Fibroblast of lung (primary cell): Measurements from ENCODE around the gene NHERF2. TPM values are rescaled to one million over a fixed set of nuclear protein-coding genes. Genes with fewer than 3 reads are reported as not detected.

ENCODE experiments used
- DNase-seq, 2 donors: peaks; one replicate each; pipeline versions ENCODE4 v3.0.0 to v3.0.0-alpha.2; 2010; ENCODE audit warnings: low read depth in 2 of 2
- H2AFZ ChIP-seq: 2 replicates; pipeline ENCODE4 v1.5.1; 2012; ENCODE audit warnings: low read length, control low read depth, inconsistent platforms
- H3K27ac ChIP-seq: 2 replicates; pipeline ENCODE4 v1.5.1; 2011; ENCODE audit warnings: low read length, control low read depth; ENCODE audit not compliant: insufficient read depth
- H3K27me3 ChIP-seq: 2 replicates; pipeline ENCODE4 v1.5.1; 2011; ENCODE audit warnings: mild to moderate bottlenecking, low read length; ENCODE audit not compliant: control insufficient read depth, insufficient read depth
- H3K36me3 ChIP-seq: 2 replicates; pipeline ENCODE4 v1.5.1; 2011; ENCODE audit warnings: low read length; ENCODE audit not compliant: control insufficient read depth, insufficient read depth
- H3K4me1 ChIP-seq: 2 replicates; pipeline ENCODE4 v1.5.1; 2011; ENCODE audit warnings: low read length; ENCODE audit not compliant: control insufficient read depth, insufficient read depth; ENCODE audit errors: extremely low read depth
- H3K4me2 ChIP-seq: 2 replicates; pipeline ENCODE4 v1.5.1; 2011; ENCODE audit warnings: low read length, control low read depth; ENCODE audit not compliant: insufficient read depth; ENCODE audit errors: extremely low read depth
- H3K4me3 ChIP-seq, 4 experiments: fragments of 200-600 bp in 1 of 4; sonication (generic) in 1 of 4; replicated peaks in 1 of 4; 2 replicates each; pipeline ENCODE4 v1.5.1; 2011 to 2016; ENCODE audit warnings: low read length in 4 of 4, low read depth in 3 of 4, mild to moderate bottlenecking in 3 of 4, control low read depth in 2 of 4, inconsistent platforms in 1 of 4, mixed read lengths in 1 of 4; ENCODE audit not compliant: insufficient read depth in 1 of 4; ENCODE audit errors: control extremely low read depth in 1 of 4
- H3K79me2 ChIP-seq: 2 replicates; pipeline ENCODE4 v1.5.1; 2012; ENCODE audit warnings: mild to moderate bottlenecking, low read length, inconsistent platforms; ENCODE audit not compliant: control insufficient read depth, insufficient read depth
- H3K9ac ChIP-seq: 2 replicates; pipeline ENCODE4 v1.5.1; 2011; ENCODE audit warnings: mild to moderate bottlenecking, low read length, control low read depth; ENCODE audit not compliant: insufficient read depth
- H3K9me3 ChIP-seq: 2 replicates; pipeline ENCODE4 v1.5.1; 2012; ENCODE audit warnings: low read depth, low read length; ENCODE audit not compliant: control insufficient read depth, insufficient read depth
- H4K20me1 ChIP-seq: 2 replicates; pipeline ENCODE4 v1.5.1; 2011; ENCODE audit warnings: low read length; ENCODE audit not compliant: control insufficient read depth, insufficient read depth; ENCODE audit errors: extremely low read depth
- EZH2 ChIP-seq: IDR thresholded peaks from 2 replicates; pipeline ENCODE4 v1.5.1; 2012; ENCODE audit warnings: low read length, control low read depth, mild to moderate bottlenecking; ENCODE audit errors: missing control alignments
- polyA plus RNA-seq, 2 donors: library from polyadenylated mRNA; depleted of rRNA in 1 of 2; stranded (reverse) in 1 of 2; unstranded in 1 of 2; fragments of >200 nt; gene quantifications; 2 replicates each; pipeline ENCODE4 v1.2.1, GENCODE V29; 2011 to 2012; ENCODE audit warnings: missing spikeins in 1 of 2
- total RNA-seq: library from RNA; depleted of rRNA; stranded (reverse); fragments of >200 nt; gene quantifications from 2 replicates; pipeline ENCODE4 v1.2.1, GENCODE V29; 2014
- TF ChIP-seq, protein P1 (sequence below), 2 donors: IDR thresholded peaks in 1 of 2; conservative IDR thresholded peaks in 1 of 2; 1 replicate in 1 of 2; 2 replicates in 1 of 2; pipeline ENCODE4 v1.5.1; 2011 to 2012; ENCODE audit warnings: low read length in 2 of 2, control low read depth in 1 of 2, inconsistent platforms in 1 of 2, low read depth in 1 of 2, mild to moderate bottlenecking in 1 of 2

The NHERF2 gene
- total and polyA plus RNA-seq, 2 donors (not counting 1 experiment from before 2014, with no cell fraction given): 21.5 to 38.0 TPM

DNA sequence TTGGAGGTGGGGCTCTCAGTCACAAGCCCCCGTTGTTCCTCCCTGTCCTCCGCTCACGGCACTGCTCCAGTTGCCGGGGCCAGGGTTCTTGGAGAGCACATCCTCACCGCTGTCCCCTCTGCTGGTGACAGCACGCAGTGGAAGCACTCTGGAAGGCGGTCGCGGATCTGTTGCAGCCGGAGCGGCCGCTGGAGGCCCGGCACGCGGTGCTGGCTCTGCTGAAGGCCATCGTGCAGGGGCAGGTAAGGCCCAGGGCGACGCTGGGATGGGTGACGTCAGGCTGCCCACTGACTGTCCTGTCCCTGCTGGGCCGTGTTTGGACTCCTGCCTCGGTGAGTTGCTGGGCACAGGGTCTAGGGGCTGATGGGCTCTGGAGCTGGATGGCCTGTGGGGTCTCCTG, 26.5 kb downstream of the NHERF2 start:
- H3K27me3 ChIP-seq: no peaks in the 10 kb centered on the region
- H4K20me1 ChIP-seq: no peaks in the 10 kb centered on the region
- no peaks in the 10 kb centered on the region for H3K9me3 ChIP-seq
- no peak overlapping the region for H3K4me2 ChIP-seq
- H3K4me1 ChIP-seq: peaks cover 2% of the 10 kb centered on the region
- H3K36me3 ChIP-seq: peaks cover 21% of the 10 kb centered on the region
- peaks cover 11% of the 10 kb centered on the region for H3K79me2 ChIP-seq
- H2AFZ ChIP-seq: no peak overlapping the region
- TF ChIP-seq EZH2: no peak
- TF ChIP-seq, protein P1, sequence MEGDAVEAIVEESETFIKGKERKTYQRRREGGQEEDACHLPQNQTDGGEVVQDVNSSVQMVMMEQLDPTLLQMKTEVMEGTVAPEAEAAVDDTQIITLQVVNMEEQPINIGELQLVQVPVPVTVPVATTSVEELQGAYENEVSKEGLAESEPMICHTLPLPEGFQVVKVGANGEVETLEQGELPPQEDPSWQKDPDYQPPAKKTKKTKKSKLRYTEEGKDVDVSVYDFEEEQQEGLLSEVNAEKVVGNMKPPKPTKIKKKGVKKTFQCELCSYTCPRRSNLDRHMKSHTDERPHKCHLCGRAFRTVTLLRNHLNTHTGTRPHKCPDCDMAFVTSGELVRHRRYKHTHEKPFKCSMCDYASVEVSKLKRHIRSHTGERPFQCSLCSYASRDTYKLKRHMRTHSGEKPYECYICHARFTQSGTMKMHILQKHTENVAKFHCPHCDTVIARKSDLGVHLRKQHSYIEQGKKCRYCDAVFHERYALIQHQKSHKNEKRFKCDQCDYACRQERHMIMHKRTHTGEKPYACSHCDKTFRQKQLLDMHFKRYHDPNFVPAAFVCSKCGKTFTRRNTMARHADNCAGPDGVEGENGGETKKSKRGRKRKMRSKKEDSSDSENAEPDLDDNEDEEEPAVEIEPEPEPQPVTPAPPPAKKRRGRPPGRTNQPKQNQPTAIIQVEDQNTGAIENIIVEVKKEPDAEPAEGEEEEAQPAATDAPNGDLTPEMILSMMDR (conservative IDR thresholded peaks at IDR 0.05 in 1 of 2, IDR thresholded peaks at IDR 0.05 in 1 of 2; ENCODE audit: low read depth in 1 of 2, low read length in 2 of 2): no peak
- H3K27ac ChIP-seq: no peak overlapping the region
- H3K4me3 ChIP-seq: no peak overlapping the region
- no peak for DNase-seq
- H3K9ac ChIP-seq: no peak overlapping the region

DNA sequence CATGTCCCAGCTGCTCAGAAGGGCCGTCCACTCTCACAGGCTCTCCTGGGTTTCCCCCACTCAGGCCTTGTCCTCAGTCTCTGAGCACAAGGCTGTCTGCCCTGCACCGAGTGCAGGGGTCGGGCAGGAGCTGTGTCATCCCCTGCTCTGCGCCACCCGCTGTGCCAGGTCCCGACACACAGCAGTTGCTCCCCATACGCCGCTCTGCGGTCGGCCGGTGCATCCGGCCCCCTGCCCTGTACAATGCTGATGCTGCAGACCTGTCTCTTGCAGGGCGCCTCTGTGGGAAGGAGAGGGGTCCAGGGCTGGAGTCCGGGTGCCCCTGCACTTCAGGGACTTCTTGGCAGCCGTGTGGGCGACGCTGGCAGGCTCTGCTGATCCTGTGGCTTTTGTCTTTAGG, 27.2 kb downstream of the NHERF2 start:
- Histone ChIP-seq H3K27ac (no peak overlapping the region), H3K27me3 (no peaks in the 10 kb centered on the region), H4K20me1 (no peaks in the 10 kb centered on the region), H3K4me2 (no peak overlapping the region), H3K9me3 (no peaks in the 10 kb centered on the region), H3K4me1 (peaks cover under 1% of the 10 kb centered on the region), H2AFZ (no peak overlapping the region), H3K9ac (no peak overlapping the region), H3K79me2 (peaks cover 4% of the 10 kb centered on the region), H3K4me3 (no peak overlapping the region), H3K36me3 (peaks cover 24% of the 10 kb centered on the region)
- no peak for TF ChIP-seq EZH2
- DNase-seq: no peak

DNA sequence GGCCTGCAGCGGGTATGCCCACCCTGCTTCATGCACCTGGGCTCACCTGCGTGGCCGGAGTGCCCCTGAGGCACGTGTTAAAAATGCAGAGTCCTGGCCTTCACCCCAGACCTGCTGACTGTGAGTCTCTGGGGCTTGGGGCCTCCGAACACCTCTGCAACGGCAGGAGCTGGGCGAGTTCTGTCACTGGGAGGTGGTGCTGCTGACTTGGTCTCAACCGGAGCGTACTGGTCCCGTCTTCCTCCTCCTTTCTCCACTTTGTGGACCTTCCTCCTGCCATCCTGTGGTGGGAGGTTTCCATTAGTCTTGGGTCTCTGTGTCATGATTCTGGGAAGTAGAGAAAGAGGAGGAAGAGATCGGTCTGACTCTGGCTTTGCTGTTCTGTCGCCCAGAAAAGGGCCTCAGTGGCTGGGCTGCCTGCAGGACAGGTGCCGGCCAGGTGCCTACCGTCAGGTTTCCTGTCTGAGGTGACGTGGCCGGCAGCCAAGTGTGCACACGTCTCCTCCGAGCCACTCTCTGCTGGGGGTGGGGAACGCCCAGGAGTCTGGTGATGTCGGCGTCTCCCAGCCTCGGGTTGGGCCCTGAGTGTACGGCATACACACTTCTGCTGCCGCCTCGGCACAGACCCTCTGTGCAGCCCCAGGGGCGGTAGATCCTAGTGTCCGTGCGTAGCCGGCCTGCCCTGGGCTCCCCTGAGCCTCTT, 28.0 kb downstream of the NHERF2 start:
- Histone ChIP-seq H3K27me3 (no peaks in the 10 kb centered on the region), H4K20me1 (no peaks in the 10 kb centered on the region), H3K9me3 (no peaks in the 10 kb centered on the region), H3K4me3 (no peak overlapping the region), H3K9ac (no peak overlapping the region), H2AFZ (no peak overlapping the region), H3K4me1 (no peaks in the 10 kb centered on the region), H3K36me3 (peaks cover 24% of the 10 kb centered on the region), H3K79me2 (no peaks in the 10 kb centered on the region), H3K4me2 (no peak overlapping the region), H3K27ac (no peak overlapping the region)
- TF ChIP-seq EZH2: no peak
- TF ChIP-seq, protein P1 (conservative IDR thresholded peaks at IDR 0.05 in 1 of 2, IDR thresholded peaks at IDR 0.05 in 1 of 2; ENCODE audit: low read depth in 1 of 2, low read length in 2 of 2): no peak
- no peak for DNase-seq
